KMS-11 (cell line): ENCODE data around the gene NPLOC4.

ENCODE experiments used
- H2AFZ ChIP-seq: fragments of 200-600 bp; sonication (generic); 2 replicates; pipeline ENCODE4 v1.6.1; 2016; ENCODE audit warnings: antibody characterized with exemption, mixed run types, low read depth
- H3K27ac ChIP-seq: fragments of 200-600 bp; sonication (generic); 2 replicates; pipeline ENCODE4 v1.6.1; 2016; ENCODE audit warnings: mild to moderate bottlenecking, mixed run types
- H3K27me3 ChIP-seq: fragments of 200-600 bp; sonication (generic); 2 replicates; pipeline ENCODE4 v1.6.1; 2017; ENCODE audit warnings: mild to moderate bottlenecking, low read depth, mixed run types, moderate library complexity; ENCODE audit not compliant: insufficient read depth
- H3K36me3 ChIP-seq: fragments of 200-600 bp; sonication (generic); 2 replicates; pipeline ENCODE4 v1.6.1; 2017; ENCODE audit warnings: mild to moderate bottlenecking, mixed run types; ENCODE audit not compliant: insufficient read depth
- H3K4me1 ChIP-seq: fragments of 200-600 bp; sonication (generic); 2 replicates; pipeline ENCODE4 v1.6.1; 2016; ENCODE audit warnings: mild to moderate bottlenecking, low read depth, mixed run types; ENCODE audit not compliant: poor library complexity, severe bottlenecking
- H3K4me2 ChIP-seq: fragments of 200-600 bp; sonication (generic); 2 replicates; pipeline ENCODE4 v1.7.0; 2016; ENCODE audit warnings: mild to moderate bottlenecking, mixed run types
- H3K4me3 ChIP-seq: fragments of 200-600 bp; sonication (generic); IDR thresholded peaks from 2 replicates; pipeline ENCODE4 v1.6.1; 2017; ENCODE audit warnings: low read depth, low read length, mixed read lengths; ENCODE audit not compliant: insufficient read depth
- H3K79me2 ChIP-seq: fragments of 200-600 bp; sonication (generic); 2 replicates; pipeline ENCODE4 v1.6.1; 2016; ENCODE audit warnings: low read depth, mixed run types; ENCODE audit not compliant: insufficient read depth
- H3K9ac ChIP-seq: fragments of 200-600 bp; sonication (generic); 2 replicates; pipeline ENCODE4 v1.6.1; 2016; ENCODE audit warnings: mild to moderate bottlenecking, mixed run types
- H4K20me1 ChIP-seq: fragments of 200-600 bp; sonication (generic); 2 replicates; pipeline ENCODE4 v1.6.1; 2016; ENCODE audit warnings: mild to moderate bottlenecking, mixed run types; ENCODE audit not compliant: insufficient read depth
- CTCF ChIP-seq: fragments of 200-600 bp; sonication (generic); conservative IDR thresholded peaks from 2 replicates; pipeline ENCODE4 v1.6.1; 2017; ENCODE audit warnings: low read depth, mild to moderate bottlenecking, antibody characterized with exemption, low read length, moderate library complexity, mixed read lengths

The NPLOC4 gene

GRCh38 chr17:81522491-81523401 is 114.2 kb downstream of the NPLOC4 start:
- Histone ChIP-seq H3K4me1 (no peaks in the 10 kb centered on the region), H4K20me1 (no peaks in the 10 kb centered on the region), H3K9ac (no peak overlapping the region), H3K27ac (no peak overlapping the region), H3K36me3 (no peaks in the 10 kb centered on the region), H2AFZ (no peak overlapping the region), H3K4me2 (no peak overlapping the region), H3K4me3 (no peak overlapping the region), H3K79me2 (no peaks in the 10 kb centered on the region), H3K27me3 (peaks cover 50% of the 10 kb centered on the region)
- no peak for TF ChIP-seq CTCF

DNA sequence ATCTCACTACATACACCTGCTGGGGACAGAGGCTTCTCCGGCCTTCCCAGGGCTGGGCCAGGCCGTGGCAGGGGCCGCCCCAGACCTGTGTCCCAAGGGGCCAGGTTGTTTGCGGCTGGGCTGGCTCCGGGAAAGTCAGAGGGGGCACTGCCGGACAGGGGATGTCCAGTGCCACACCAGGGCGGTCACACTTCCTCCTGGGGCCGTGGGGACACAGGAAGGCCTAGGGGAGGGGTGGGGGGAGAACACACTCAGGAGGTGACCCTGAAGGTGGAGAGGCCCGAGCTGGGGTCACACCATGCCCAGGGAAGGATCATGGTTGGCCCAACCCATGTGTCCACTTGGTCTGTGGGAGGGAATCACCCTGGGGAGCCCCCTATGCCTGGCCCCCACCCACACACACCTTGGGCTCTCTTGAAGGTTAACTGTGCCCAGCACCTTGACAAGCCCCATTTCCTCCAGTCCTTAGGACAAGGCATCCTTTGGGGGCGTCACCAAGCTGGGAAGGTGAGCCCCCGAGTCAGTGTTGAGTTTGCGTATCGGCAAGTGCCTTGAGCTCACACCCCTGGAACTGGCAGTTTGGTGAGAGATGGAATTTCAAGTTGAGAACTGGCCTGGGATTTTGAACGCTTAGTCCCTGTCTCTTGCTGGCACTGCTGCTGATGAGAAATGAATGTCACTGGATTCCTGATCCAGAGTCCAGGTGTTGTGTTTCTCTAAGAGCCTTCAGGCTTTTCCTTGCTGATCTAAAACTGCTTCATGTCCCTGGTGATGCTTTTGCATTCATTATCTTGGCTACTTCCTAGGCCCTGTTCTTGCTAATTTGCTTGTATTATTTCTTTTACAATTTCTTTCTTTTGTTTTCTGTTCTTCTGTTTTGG is 116.7 kb downstream of the NPLOC4 start:
- Histone ChIP-seq H3K4me3 (no peak overlapping the region), H4K20me1 (no peaks in the 10 kb centered on the region), H3K27me3 (peaks cover 25% of the 10 kb centered on the region; the same call in 1 of the 2 replicates), H3K79me2 (no peaks in the 10 kb centered on the region; the same call in 1 of the 2 replicates), H2AFZ (no peak overlapping the region), H3K9ac (no peak overlapping the region), H3K4me1 (peaks cover 7% of the 10 kb centered on the region), H3K36me3 (no peaks in the 10 kb centered on the region), H3K4me2 (no peak overlapping the region), H3K27ac (no peak overlapping the region)
- no peak for TF ChIP-seq CTCF

GRCh38 chr17:81519284-81520020 is 117.5 kb downstream of the NPLOC4 start:
- H3K27ac ChIP-seq = no peak overlapping the region
- no peak overlapping the region for H3K4me2 ChIP-seq
- TF ChIP-seq CTCF = no peak
- no peaks in the 10 kb centered on the region; the same call in 1 of the 2 replicates for H3K79me2 ChIP-seq
- no peak overlapping the region for H2AFZ ChIP-seq
- peaks cover 19% of the 10 kb centered on the region; the same call in 1 of the 2 replicates for H3K27me3 ChIP-seq
- no peaks in the 10 kb centered on the region for H3K36me3 ChIP-seq
- no peak overlapping the region for H3K9ac ChIP-seq
- no peak overlapping the region for H3K4me3 ChIP-seq
- peaks cover 7% of the 10 kb centered on the region for H3K4me1 ChIP-seq
- H4K20me1 ChIP-seq = no peaks in the 10 kb centered on the region

GRCh38 chr17:81518785-81519283 is 118.1 kb downstream of the NPLOC4 start:
- no peak for TF ChIP-seq CTCF
- H3K4me1 ChIP-seq = peaks cover 7% of the 10 kb centered on the region
- no peak overlapping the region for H3K9ac ChIP-seq
- H4K20me1 ChIP-seq = no peaks in the 10 kb centered on the region
- H3K27ac ChIP-seq = no peak overlapping the region
- no peaks in the 10 kb centered on the region; the same call in 1 of the 2 replicates for H3K79me2 ChIP-seq
- no peak overlapping the region for H3K4me2 ChIP-seq
- peaks cover 15% of the 10 kb centered on the region; the same call in 1 of the 2 replicates for H3K27me3 ChIP-seq
- no peak overlapping the region for H2AFZ ChIP-seq
- H3K4me3 ChIP-seq = no peak overlapping the region
- no peaks in the 10 kb centered on the region for H3K36me3 ChIP-seq
